Stimulated activated naive CD4-positive, alpha-beta T cell (primary cell): ENCODE measurements around the gene MAEL.

ENCODE experiments used
- DNase-seq, 6 experiments: peaks; one replicate each; lab custom pipeline; 2025; lab: John Stamatoyannopoulos, UW

Gene MAEL

GRCh38 chr1:166988974-166989515 lies at the start of gene MAEL:
Gene MAEL (plus strand): TSS chr1:166989280. CDS start chr1:166989353, 73 bp downstream.
- DNase-seq = no peak

- DNase-seq = no peak
Measured at GRCh38 chr1:166939741-166940375, 49.2 kb upstream of the MAEL start.

- peak in 3 of 6 experiments; percentile 4 to 15 (median 14) for DNase-seq
Measured at GRCh38 chr1:166944186-166944967, 44.7 kb upstream of the MAEL start.

- peak in 1 of 6 experiments; percentile 9 for DNase-seq
Measured at GRCh38 chr1:166947398-166948043, 41.6 kb upstream of the MAEL start.

GRCh38 chr1:166948856-166949350 lies 40.2 kb upstream of the MAEL start:
- no peak for DNase-seq

- DNase-seq = no peak
Measured at GRCh38 chr1:166950156-166950555, 38.9 kb upstream of the MAEL start.

- no peak for DNase-seq
Measured at GRCh38 chr1:166951050-166951449, 38.0 kb upstream of the MAEL start.

- no peak for DNase-seq
Measured at GRCh38 chr1:166952002-166952746, 36.9 kb upstream of the MAEL start.

GRCh38 chr1:166953491-166953890 lies 35.6 kb upstream of the MAEL start:
- DNase-seq = no peak

- no peak for DNase-seq
Measured at GRCh38 chr1:166956057-166956850, 32.8 kb upstream of the MAEL start.

- DNase-seq = no peak
Measured at GRCh38 chr1:166956872-166957271, 32.2 kb upstream of the MAEL start.

GRCh38 chr1:166960858-166961474 lies 28.1 kb upstream of the MAEL start:
- no peak for DNase-seq

GRCh38 chr1:166969074-166969677 lies 19.9 kb upstream of the MAEL start:
- DNase-seq = peak in 4 of 6 experiments; percentile 1 to 35 (median 16)

- no peak for DNase-seq
Measured at GRCh38 chr1:166971252-166971651, 17.8 kb upstream of the MAEL start.

- no peak for DNase-seq
Measured at GRCh38 chr1:166972193-166972592, 16.9 kb upstream of the MAEL start.

- no peak for DNase-seq
Measured at GRCh38 chr1:166972826-166973225, 16.3 kb upstream of the MAEL start.

- DNase-seq = peak in 1 of 6 experiments; percentile 39
Measured at GRCh38 chr1:166974647-166975345, 14.3 kb upstream of the MAEL start.

- peak; percentile 13 to 56 (median 40) for DNase-seq
Measured at GRCh38 chr1:166975361-166976129, 13.5 kb upstream of the MAEL start, which contains the start of gene ILDR2. Gene ILDR2 (minus strand): TSS chr1:166975540. CDS start chr1:166975268, 272 bp downstream.
